Parathyroid adenoma (tissue), 2 donors: ENCODE results near the gene LY6G6F.

Experiments used
- H2AFZ ChIP-seq: fragments of 300-600 bp; sonication (generic); one replicate; pipeline ENCODE4 v1.7.0; 2017; ENCODE audit warnings: antibody characterized with exemption, mild to moderate bottlenecking
- H3K27ac ChIP-seq: fragments of 300-600 bp; sonication (generic); one replicate; pipeline ENCODE4 v1.7.0; 2017
- H3K27me3 ChIP-seq: fragments of 300-600 bp; sonication (generic); one replicate; pipeline ENCODE4 v1.7.0; 2017; ENCODE audit warnings: low read length; ENCODE audit not compliant: control insufficient read depth, insufficient read depth
- H3K36me3 ChIP-seq: fragments of 300-600 bp; sonication (generic); one replicate; pipeline ENCODE4 v1.7.0; 2017; ENCODE audit warnings: low read length; ENCODE audit not compliant: control insufficient read depth, insufficient read depth
- H3K4me1 ChIP-seq: fragments of 300-600 bp; sonication (generic); one replicate; pipeline ENCODE4 v1.7.0; 2017; ENCODE audit warnings: control low read depth
- H3K4me2 ChIP-seq: fragments of 300-600 bp; sonication (generic); one replicate; pipeline ENCODE4 v1.7.0; 2017; ENCODE audit warnings: low read length
- H3K4me3 ChIP-seq: fragments of 300-600 bp; sonication (generic); one replicate; pipeline ENCODE4 v1.7.0; 2017; ENCODE audit warnings: low read depth, low read length
- H3K79me2 ChIP-seq: fragments of 300-600 bp; sonication (generic); one replicate; pipeline ENCODE4 v1.7.0; 2017; ENCODE audit warnings: control low read depth
- H3K9ac ChIP-seq: fragments of 300-600 bp; sonication (generic); one replicate; pipeline ENCODE4 v1.7.0; 2017; ENCODE audit warnings: mild to moderate bottlenecking
- H3K9me3 ChIP-seq: fragments of 300-600 bp; sonication (generic); one replicate; pipeline ENCODE4 v1.7.0; 2017; ENCODE audit warnings: low read length; ENCODE audit not compliant: control insufficient read depth
- CTCF ChIP-seq: fragments of 300-600 bp; sonication (generic); IDR thresholded peaks from one replicate; pipeline ENCODE4 v1.7.0; 2017; ENCODE audit warnings: antibody characterized with exemption, mild to moderate bottlenecking
- donor health status: primary hyperparathyroidism.

LY6G6F gene

GRCh38 chr6:31683591-31683990, 23.1 kb upstream of the LY6G6F start:
- Histone ChIP-seq H3K9ac (no peak overlapping the region), H3K79me2 (no peaks in the 10 kb centered on the region), H3K4me1 (peaks cover 9% of the 10 kb centered on the region), H3K36me3 (no peaks in the 10 kb centered on the region), H3K9me3 (no peaks in the 10 kb centered on the region), H3K27me3 (no peaks in the 10 kb centered on the region), H3K4me2 (peak overlapping the region; percentile 47), H2AFZ (peak overlapping the region; percentile 82), H3K4me3 (peak overlapping the region; percentile 60), H3K27ac (peak overlapping the region; percentile 66)
- no peak for TF ChIP-seq CTCF

GRCh38 chr6:31686483-31686882, 20.2 kb upstream of the LY6G6F start:
- H3K4me1 ChIP-seq = no peaks in the 10 kb centered on the region
- H3K79me2 ChIP-seq = no peaks in the 10 kb centered on the region
- no peak overlapping the region for H2AFZ ChIP-seq
- H3K27ac ChIP-seq = no peak overlapping the region
- no peaks in the 10 kb centered on the region for H3K36me3 ChIP-seq
- no peak overlapping the region for H3K4me3 ChIP-seq
- no peak overlapping the region for H3K9ac ChIP-seq
- no peaks in the 10 kb centered on the region for H3K9me3 ChIP-seq
- no peak for TF ChIP-seq CTCF
- no peaks in the 10 kb centered on the region for H3K27me3 ChIP-seq
- H3K4me2 ChIP-seq = no peak overlapping the region

GRCh38 chr6:31687321-31687720, 19.3 kb upstream of the LY6G6F start:
- H2AFZ ChIP-seq = no peak overlapping the region
- no peaks in the 10 kb centered on the region for H3K36me3 ChIP-seq
- no peak overlapping the region for H3K9ac ChIP-seq
- H3K4me1 ChIP-seq = no peaks in the 10 kb centered on the region
- H3K27ac ChIP-seq = no peak overlapping the region
- H3K4me3 ChIP-seq = no peak overlapping the region
- H3K27me3 ChIP-seq = no peaks in the 10 kb centered on the region
- H3K79me2 ChIP-seq = no peaks in the 10 kb centered on the region
- H3K9me3 ChIP-seq = no peaks in the 10 kb centered on the region
- TF ChIP-seq CTCF = no peak
- H3K4me2 ChIP-seq = no peak overlapping the region

GRCh38 chr6:31687860-31688693, 18.6 kb upstream of the LY6G6F start:
- H2AFZ ChIP-seq = no peak overlapping the region
- no peaks in the 10 kb centered on the region for H3K27me3 ChIP-seq
- H3K4me3 ChIP-seq = no peak overlapping the region
- no peaks in the 10 kb centered on the region for H3K36me3 ChIP-seq
- no peaks in the 10 kb centered on the region for H3K79me2 ChIP-seq
- TF ChIP-seq CTCF = no peak
- H3K9me3 ChIP-seq = no peaks in the 10 kb centered on the region
- H3K4me1 ChIP-seq = no peaks in the 10 kb centered on the region
- H3K4me2 ChIP-seq = no peak overlapping the region
- H3K27ac ChIP-seq = no peak overlapping the region
- no peak overlapping the region for H3K9ac ChIP-seq
